Fibroblast of mammary gland (primary cell): ENCODE results near the gene PTGER4.
A peak's percentile ranks its signal among the peaks of the same experiment; 100 is the strongest.
"Not testable (repeated sequence)": the region's sequence is repeated elsewhere in the genome, so short reads cannot be mapped to it uniquely, and the experiment has no call there.

Experiments used
- DNase-seq: peaks from one replicate; pipeline ENCODE4 v3.0.0-alpha.2; 2010; ENCODE audit warnings: low read depth
- H3K4me3 ChIP-seq: 2 replicates; pipeline ENCODE4 v1.5.1; 2011; ENCODE audit warnings: low read depth, mild to moderate bottlenecking, low read length, moderate library complexity; ENCODE audit not compliant: control insufficient read depth
- CTCF ChIP-seq: conservative IDR thresholded peaks from 2 replicates; pipeline ENCODE4 v1.5.1; 2011; ENCODE audit warnings: low read depth, low read length, inconsistent platforms; ENCODE audit not compliant: control insufficient read depth, insufficient read depth

The PTGER4 gene

GRCh38 chr5:40688996-40689395, 9.3 kb downstream of the PTGER4 start:
- H3K4me3 ChIP-seq = no peak overlapping the region
- no peak for TF ChIP-seq CTCF
- no peak for DNase-seq

GRCh38 chr5:40689438-40689837, 9.7 kb downstream of the PTGER4 start:
- no peak for TF ChIP-seq CTCF
- H3K4me3 ChIP-seq = no peak overlapping the region
- peak; percentile 99 for DNase-seq

GRCh38 chr5:40690267-40690666, 10.6 kb downstream of the PTGER4 start:
- no peak for TF ChIP-seq CTCF
- DNase-seq = no peak
- no peak overlapping the region for H3K4me3 ChIP-seq

- DNase-seq = no peak
- H3K4me3 ChIP-seq = no peak overlapping the region
- TF ChIP-seq CTCF = no peak
Measured at GRCh38 chr5:40691894-40692293, 12.2 kb downstream of the PTGER4 start.

- TF ChIP-seq CTCF = no peak
- DNase-seq = no peak
Measured at GRCh38 chr5:40694433-40694832, 14.7 kb downstream of the PTGER4 start.

GRCh38 chr5:40700116-40700782, 20.5 kb downstream of the PTGER4 start:
- H3K4me3 ChIP-seq = no peak overlapping the region
- no peak for TF ChIP-seq CTCF
- DNase-seq = no peak

More at GRCh38 chr5:40694433-40694832, 14.7 kb downstream of the PTGER4 start:
- H3K4me3 ChIP-seq = no peak overlapping the region

GRCh38 chr5:40702027-40702426, 22.3 kb downstream of the PTGER4 start:
- not testable (repeated sequence) for DNase-seq, H3K4me3 ChIP-seq

GRCh38 chr5:40705484-40705883, 25.8 kb downstream of the PTGER4 start:
- not testable (repeated sequence) for DNase-seq, H3K4me3 ChIP-seq

- H3K4me3 ChIP-seq, DNase-seq: not testable (repeated sequence)
Measured at GRCh38 chr5:40710575-40710974, 30.9 kb downstream of the PTGER4 start.
